ENCODE results near the gene GUK1.

DNA sequence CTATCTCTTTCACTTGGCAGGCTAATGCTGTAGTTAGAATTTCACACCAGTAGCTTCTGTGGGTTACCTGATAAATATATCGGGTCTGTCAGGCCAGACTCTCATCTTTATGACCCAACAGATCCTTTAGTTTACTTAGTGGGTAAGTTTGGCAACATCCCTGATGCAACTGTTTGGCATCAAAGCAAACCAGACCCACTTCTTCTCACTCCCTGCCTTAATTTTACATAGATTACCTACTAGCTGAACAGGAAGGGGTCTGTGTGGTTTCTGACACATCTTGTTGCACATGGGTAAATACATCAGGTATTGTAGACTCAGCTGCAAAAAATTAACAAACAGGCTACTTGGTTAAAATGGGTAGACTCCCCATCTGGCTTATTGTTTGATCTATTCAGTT is 3.2 kb upstream of the GUK1 start:
- TF ChIP-seq, protein P1, sequence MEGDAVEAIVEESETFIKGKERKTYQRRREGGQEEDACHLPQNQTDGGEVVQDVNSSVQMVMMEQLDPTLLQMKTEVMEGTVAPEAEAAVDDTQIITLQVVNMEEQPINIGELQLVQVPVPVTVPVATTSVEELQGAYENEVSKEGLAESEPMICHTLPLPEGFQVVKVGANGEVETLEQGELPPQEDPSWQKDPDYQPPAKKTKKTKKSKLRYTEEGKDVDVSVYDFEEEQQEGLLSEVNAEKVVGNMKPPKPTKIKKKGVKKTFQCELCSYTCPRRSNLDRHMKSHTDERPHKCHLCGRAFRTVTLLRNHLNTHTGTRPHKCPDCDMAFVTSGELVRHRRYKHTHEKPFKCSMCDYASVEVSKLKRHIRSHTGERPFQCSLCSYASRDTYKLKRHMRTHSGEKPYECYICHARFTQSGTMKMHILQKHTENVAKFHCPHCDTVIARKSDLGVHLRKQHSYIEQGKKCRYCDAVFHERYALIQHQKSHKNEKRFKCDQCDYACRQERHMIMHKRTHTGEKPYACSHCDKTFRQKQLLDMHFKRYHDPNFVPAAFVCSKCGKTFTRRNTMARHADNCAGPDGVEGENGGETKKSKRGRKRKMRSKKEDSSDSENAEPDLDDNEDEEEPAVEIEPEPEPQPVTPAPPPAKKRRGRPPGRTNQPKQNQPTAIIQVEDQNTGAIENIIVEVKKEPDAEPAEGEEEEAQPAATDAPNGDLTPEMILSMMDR (conservative IDR thresholded peaks at IDR 0.05) = no peak
- no peak for TF ChIP-seq ZFX (IDR thresholded peaks at IDR 0.05)
